BLaER1 (cell line): ENCODE results near the gene IL18R1.

Source experiments
- H3K27ac ChIP-seq: shearing (Covaris generic); formaldehyde crosslinking; 2 replicates; pipeline ENCODE4 v1.8.1; 2022
- H3K27me3 ChIP-seq: shearing (Covaris generic); formaldehyde crosslinking; 2 replicates; pipeline ENCODE4 v1.8.1; 2022
- H3K36me3 ChIP-seq: shearing (Covaris generic); formaldehyde crosslinking; 2 replicates; pipeline ENCODE4 v1.8.1; 2022
- H3K4me1 ChIP-seq: shearing (Covaris generic); formaldehyde crosslinking; 2 replicates; pipeline ENCODE4 v1.8.1; 2022
- H3K4me2 ChIP-seq: shearing (Covaris generic); formaldehyde crosslinking; 2 replicates; pipeline ENCODE4 v1.8.1; 2022
- H3K4me3 ChIP-seq: shearing (Covaris generic); formaldehyde crosslinking; 2 replicates; pipeline ENCODE4 v1.8.1; 2022
- H3K9ac ChIP-seq: shearing (Covaris generic); formaldehyde crosslinking; 2 replicates; pipeline ENCODE4 v1.8.1; 2022
- H3K9me3 ChIP-seq: shearing (Covaris generic); formaldehyde crosslinking; 2 replicates; pipeline ENCODE4 v1.8.1; 2022
- H4K20me1 ChIP-seq: shearing (Covaris generic); formaldehyde crosslinking; 2 replicates; pipeline ENCODE4 v1.8.1; 2022
- Cebpa-rat ChIP-seq: shearing (Covaris generic); IDR thresholded peaks from 2 replicates; pipeline ENCODE4 v1.8.1; 2022

The IL18R1 gene

GRCh38 chr2:102427249-102427648 is 71.7 kb downstream of the IL18R1 start:
- Histone ChIP-seq H3K27ac (no peak overlapping the region), H3K4me1 (no peaks in the 10 kb centered on the region), H3K9me3 (0 out of 2 replicates have a peak, but pooled peaks cover 3% of the 10 kb centered on the region), H3K4me3 (no peak overlapping the region), H4K20me1 (no peaks in the 10 kb centered on the region), H3K27me3 (no peaks in the 10 kb centered on the region), H3K9ac (no peak overlapping the region), H3K4me2 (no peak overlapping the region), H3K36me3 (no peaks in the 10 kb centered on the region)
- no peak for TF ChIP-seq Cebpa-rat

- no peaks in the 10 kb centered on the region for H4K20me1 ChIP-seq
- no peaks in the 10 kb centered on the region for H3K4me1 ChIP-seq
- H3K4me2 ChIP-seq: no peak overlapping the region
- no peak for TF ChIP-seq Cebpa-rat
- no peak overlapping the region for H3K27ac ChIP-seq
- H3K4me3 ChIP-seq: no peak overlapping the region
- no peak overlapping the region for H3K9ac ChIP-seq
- peaks cover 3% of the 10 kb centered on the region; the same call in 1 of the 2 replicates for H3K9me3 ChIP-seq
- H3K27me3 ChIP-seq: no peaks in the 10 kb centered on the region
- no peaks in the 10 kb centered on the region for H3K36me3 ChIP-seq
Observed at GRCh38 chr2:102428573-102428972, 73.0 kb downstream of the IL18R1 start.

- Histone ChIP-seq H3K4me1 (peaks cover 24% of the 10 kb centered on the region), H4K20me1 (no peaks in the 10 kb centered on the region), H3K36me3 (no peaks in the 10 kb centered on the region), H3K9ac (no peak overlapping the region), H3K9me3 (peaks cover 3% of the 10 kb centered on the region; the same call in 1 of the 2 replicates), H3K4me2 (no peak overlapping the region), H3K27ac (no peak overlapping the region), H3K27me3 (no peaks in the 10 kb centered on the region), H3K4me3 (no peak overlapping the region)
- TF ChIP-seq Cebpa-rat: no peak
Observed at GRCh38 chr2:102432386-102432785, 76.8 kb downstream of the IL18R1 start.

- H3K36me3 ChIP-seq: no peaks in the 10 kb centered on the region
Observed at GRCh38 chr2:102433973-102434654, 78.5 kb downstream of the IL18R1 start.

GRCh38 chr2:102434655-102435381 is 79.2 kb downstream of the IL18R1 start:
- TF ChIP-seq Cebpa-rat: no peak
- Histone ChIP-seq H3K9me3 (peaks cover 3% of the 10 kb centered on the region; the same call in 1 of the 2 replicates), H3K36me3 (no peaks in the 10 kb centered on the region), H3K9ac (no peak overlapping the region), H3K4me2 (peak overlapping the region; percentile 57; the same call in 1 of the 2 replicates), H3K27me3 (no peaks in the 10 kb centered on the region), H3K4me1 (peaks cover 39% of the 10 kb centered on the region), H3K27ac (no peak overlapping the region), H3K4me3 (no peak overlapping the region), H4K20me1 (no peaks in the 10 kb centered on the region)

More at GRCh38 chr2:102433973-102434654, 78.5 kb downstream of the IL18R1 start:
- Histone ChIP-seq H3K27me3 (no peaks in the 10 kb centered on the region), H3K9ac (no peak overlapping the region), H3K4me1 (peaks cover 39% of the 10 kb centered on the region), H3K27ac (no peak overlapping the region), H3K4me3 (no peak overlapping the region), H3K4me2 (no peak overlapping the region), H3K9me3 (peaks cover 3% of the 10 kb centered on the region; the same call in 1 of the 2 replicates), H4K20me1 (no peaks in the 10 kb centered on the region)
- no peak for TF ChIP-seq Cebpa-rat

GRCh38 chr2:102435741-102436140 is 80.1 kb downstream of the IL18R1 start:
- no peak for TF ChIP-seq Cebpa-rat
- peak overlapping the region; percentile 57 for H3K4me2 ChIP-seq
- H3K4me1 ChIP-seq: peaks cover 39% of the 10 kb centered on the region
- no peak overlapping the region for H3K4me3 ChIP-seq
- no peaks in the 10 kb centered on the region for H3K27me3 ChIP-seq
- H3K9ac ChIP-seq: no peak overlapping the region
- no peak overlapping the region for H3K27ac ChIP-seq
- no peaks in the 10 kb centered on the region for H3K36me3 ChIP-seq
- peaks cover 3% of the 10 kb centered on the region; the same call in 1 of the 2 replicates for H3K9me3 ChIP-seq
- no peaks in the 10 kb centered on the region for H4K20me1 ChIP-seq

GRCh38 chr2:102436323-102436722 is 80.7 kb downstream of the IL18R1 start:
- Histone ChIP-seq H4K20me1 (no peaks in the 10 kb centered on the region), H3K4me2 (peak overlapping the region; percentile 57), H3K4me3 (no peak overlapping the region), H3K27ac (no peak overlapping the region), H3K9ac (no peak overlapping the region), H3K36me3 (no peaks in the 10 kb centered on the region), H3K27me3 (no peaks in the 10 kb centered on the region), H3K4me1 (peaks cover 39% of the 10 kb centered on the region), H3K9me3 (peaks cover 3% of the 10 kb centered on the region; the same call in 1 of the 2 replicates)
- TF ChIP-seq Cebpa-rat: no peak

- Histone ChIP-seq H3K4me1 (peaks cover 39% of the 10 kb centered on the region), H3K36me3 (no peaks in the 10 kb centered on the region), H3K9ac (no peak overlapping the region), H3K27me3 (no peaks in the 10 kb centered on the region), H3K9me3 (peaks cover 2% of the 10 kb centered on the region; the same call in 1 of the 2 replicates), H3K4me3 (no peak overlapping the region), H3K4me2 (peak overlapping the region; percentile 57), H4K20me1 (no peaks in the 10 kb centered on the region), H3K27ac (no peak overlapping the region)
- TF ChIP-seq Cebpa-rat: no peak
Observed at GRCh38 chr2:102437122-102437521, 81.5 kb downstream of the IL18R1 start.

GRCh38 chr2:102438111-102438510 is 82.5 kb downstream of the IL18R1 start:
- no peaks in the 10 kb centered on the region for H4K20me1 ChIP-seq
- no peaks in the 10 kb centered on the region for H3K27me3 ChIP-seq
- peaks cover 39% of the 10 kb centered on the region for H3K4me1 ChIP-seq
- H3K9ac ChIP-seq: no peak overlapping the region
- H3K9me3 ChIP-seq: no peaks in the 10 kb centered on the region; the same call in 1 of the 2 replicates
- H3K4me3 ChIP-seq: no peak overlapping the region
- H3K4me2 ChIP-seq: peak overlapping the region; percentile 57
- H3K36me3 ChIP-seq: no peaks in the 10 kb centered on the region
- no peak for TF ChIP-seq Cebpa-rat
- H3K27ac ChIP-seq: no peak overlapping the region

GRCh38 chr2:102438578-102438977 is 83.0 kb downstream of the IL18R1 start:
- Histone ChIP-seq H4K20me1 (no peaks in the 10 kb centered on the region), H3K4me2 (peak overlapping the region; percentile 57), H3K4me3 (no peak overlapping the region), H3K36me3 (no peaks in the 10 kb centered on the region), H3K27me3 (no peaks in the 10 kb centered on the region), H3K4me1 (peaks cover 39% of the 10 kb centered on the region), H3K27ac (no peak overlapping the region), H3K9me3 (no peaks in the 10 kb centered on the region), H3K9ac (no peak overlapping the region)
- no peak for TF ChIP-seq Cebpa-rat
